Placental epithelial cell (primary cell): ENCODE results near the gene CADPS. TPM values are rescaled to one million over a fixed set of nuclear protein-coding genes. Genes with fewer than 3 reads are reported as not detected.

ENCODE experiments used
- small RNA-seq: library from RNA; depleted of rRNA; stranded (forward); fragments of <200 nt; gene quantifications from one replicate; pipeline ENCODE3, GENCODE V24; 2012
- total RNA-seq: library from RNA; depleted of rRNA; stranded (reverse); fragments of >200 nt; gene quantifications from 2 replicates; pipeline ENCODE4 v1.2.3, GENCODE V29; 2012

The CADPS gene
- not detected in 2 replicates for total RNA-seq

GRCh38 chr3:62874711-62875557, at the start of gene CADPS:
TSS of gene CADPS (minus strand) at chr3:62875416. CDS start at chr3:62875029, 387 bp downstream.

GRCh38 chr3:62373215-62373614, 502.0 kb downstream of the CADPS start, which contains the start of gene FEZF2:
TSS of gene FEZF2 (minus strand) at chr3:62373550. CDS start at chr3:62372868, 682 bp downstream.

Small RNA genes lying within 50 kb of the gene (small RNA-seq; reads per million reads assigned to genes)
- gene RN7SL863P: not detected
- not detected for gene RNU6-139P
